Vagina (tissue), 2 donors: ENCODE measurements around the gene PAQR4.

Experiments
- CTCF ChIP-seq, 3 experiments: fragments of 450-650 bp in 2 of 3; fragments of 200-600 bp in 1 of 3; sonication (generic) in 1 of 3; IDR thresholded peaks; one replicate each; pipeline ENCODE4 v1.5.1; 2017 to 2019; ENCODE audit warnings: antibody characterized with exemption in 3 of 3, mild to moderate bottlenecking in 2 of 3, moderate library complexity in 2 of 3
- POLR2A ChIP-seq, 2 donors: fragments of 450-650 bp; IDR thresholded peaks; one replicate each; pipeline ENCODE4 v1.6.1; 2017; ENCODE audit warnings: antibody characterized with exemption in 2 of 2, mild to moderate bottlenecking in 2 of 2, moderate library complexity in 2 of 2

GRCh38 chr16:2928796-2929195 is 40.4 kb upstream of the PAQR4 start:
- TF ChIP-seq CTCF (IDR thresholded peaks at IDR 0.05), result no peak
- TF ChIP-seq POLR2A (IDR thresholded peaks at IDR 0.05), result no peak
